SK-N-MC (cell line): ENCODE data around the gene TRUB2.

Experiments used
- EZH2 ChIP-seq: fragments of 200-600 bp; sonication (generic); IDR thresholded peaks from one replicate; pipeline ENCODE4 v1.6.1; 2017; ENCODE audit warnings: antibody characterized with exemption
- POLR2AphosphoS5 ChIP-seq: IDR thresholded peaks from 2 replicates; pipeline ENCODE4 v1.6.1; 2012; ENCODE audit warnings: mild to moderate bottlenecking, low read depth, low read length, borderline replicate concordance

- TF ChIP-seq EZH2 (no peak), POLR2AphosphoS5 (peak; percentile 68)
Observed at GRCh38 chr9:128361986-128362646, 39.9 kb upstream of the TRUB2 start.
